Suprapubic skin (tissue), 4 donors: ENCODE results near the gene CNNM2. TPM values are rescaled to one million over a fixed set of nuclear protein-coding genes. Genes with fewer than 3 reads are reported as not detected.
A peak's percentile ranks its signal among the peaks of the same experiment; 100 is the strongest.
"Not testable (repeated sequence)": the region's sequence is repeated elsewhere in the genome, so short reads cannot be mapped to it uniquely, and the experiment has no call there.

ENCODE experiments used
- DNase-seq, 2 donors: peaks; one replicate each; pipeline ENCODE4 v3.0.0-alpha.2; 2019; ENCODE audit warnings: low spot score in 2 of 2
- H3K27ac ChIP-seq: fragments of 200-600 bp; sonication (generic); one replicate; pipeline ENCODE4 v1.5.1; 2019
- H3K27me3 ChIP-seq: fragments of 200-600 bp; sonication (generic); one replicate; pipeline ENCODE4 v1.5.1; 2019
- H3K36me3 ChIP-seq: fragments of 200-600 bp; sonication (generic); one replicate; pipeline ENCODE4 v1.5.1; 2019
- H3K4me1 ChIP-seq: fragments of 200-600 bp; sonication (generic); one replicate; pipeline ENCODE4 v1.5.1; 2019
- H3K4me3 ChIP-seq: fragments of 200-600 bp; sonication (generic); one replicate; pipeline ENCODE4 v1.5.1; 2019; ENCODE audit warnings: mild to moderate bottlenecking
- H3K9me3 ChIP-seq: fragments of 200-600 bp; sonication (generic); one replicate; pipeline ENCODE4 v1.5.1; 2019
- EP300 ChIP-seq: sonication (generic); formaldehyde crosslinking; IDR thresholded peaks from one replicate; pipeline ENCODE4 v1.6.1; 2017; ENCODE audit warnings: antibody characterized with exemption
- POLR2A ChIP-seq, 2 donors: fragments of 450-650 bp; IDR thresholded peaks; one replicate each; pipeline ENCODE4 v1.6.1; 2017; ENCODE audit warnings: antibody characterized with exemption in 2 of 2, mild to moderate bottlenecking in 2 of 2, moderate library complexity in 2 of 2
- POLR2AphosphoS5 ChIP-seq, 3 donors: sonication (generic); formaldehyde crosslinking; IDR thresholded peaks; one replicate each; pipeline ENCODE4 v1.6.1; 2017; ENCODE audit warnings: antibody characterized with exemption in 3 of 3
- WGBS: methylation state at CpG from one replicate; pipeline ENCODE4 v1.1.5; 2018; 5-methylcytosine and 5-hydroxymethylcytosine counted together
- total RNA-seq, 4 donors: library from RNA; depleted of rRNA; stranded (reverse); fragments of >200 nt; gene quantifications; one replicate each; pipeline ENCODE4 v1.1.0, GENCODE V29; 2016
- TF ChIP-seq, protein P1 (sequence below), 2 donors: fragments of 200-600 bp in 1 of 2; fragments of 450-650 bp in 1 of 2; sonication (generic) in 1 of 2; IDR thresholded peaks; one replicate each; pipeline ENCODE4 v1.5.1; 2016 to 2019; ENCODE audit warnings: antibody characterized with exemption in 2 of 2, mild to moderate bottlenecking in 1 of 2, moderate library complexity in 1 of 2

The CNNM2 gene
- total RNA-seq, 4 donors from 2014 or later, result 8.7 to 16.9 (median 12.9) TPM

DNA sequence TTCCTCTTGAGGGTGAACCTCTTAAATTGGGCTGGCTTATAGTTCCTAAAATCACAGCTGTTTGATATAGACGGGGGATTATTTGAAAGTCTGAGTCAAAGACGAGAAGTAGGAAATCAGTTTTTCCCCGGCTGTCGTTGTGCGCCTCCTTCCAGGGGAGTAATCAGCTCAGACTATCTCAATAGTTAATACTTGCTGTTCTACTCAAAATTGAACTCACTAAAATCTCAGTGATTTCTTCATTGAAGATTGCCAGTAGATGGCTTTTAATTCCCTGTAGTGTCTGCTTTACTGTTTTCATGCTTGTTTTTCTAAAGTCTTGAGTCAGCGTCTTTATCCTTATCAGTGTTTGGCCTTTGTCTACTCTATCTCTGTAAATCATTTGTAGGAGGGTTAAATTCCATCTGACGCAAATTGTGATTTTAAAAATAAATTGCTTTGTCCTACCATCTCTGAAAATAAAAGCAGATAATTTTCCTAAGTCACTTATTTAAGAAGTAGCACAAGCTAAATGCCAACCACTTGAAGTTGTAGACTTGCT is 47.3 kb downstream of the CNNM2 start:
- no peak for DNase-seq
- Histone ChIP-seq H3K4me3 (no peak overlapping the region), H3K27me3 (no peaks in the 10 kb centered on the region), H3K9me3 (no peaks in the 10 kb centered on the region), H3K27ac (no peak overlapping the region), H3K4me1 (no peaks in the 10 kb centered on the region), H3K36me3 (no peaks in the 10 kb centered on the region)
- TF ChIP-seq POLR2A (IDR thresholded peaks at IDR 0.05) (no peak), POLR2AphosphoS5 (IDR thresholded peaks at IDR 0.05) (no peak), EP300 (no peak)
- TF ChIP-seq, protein P1, sequence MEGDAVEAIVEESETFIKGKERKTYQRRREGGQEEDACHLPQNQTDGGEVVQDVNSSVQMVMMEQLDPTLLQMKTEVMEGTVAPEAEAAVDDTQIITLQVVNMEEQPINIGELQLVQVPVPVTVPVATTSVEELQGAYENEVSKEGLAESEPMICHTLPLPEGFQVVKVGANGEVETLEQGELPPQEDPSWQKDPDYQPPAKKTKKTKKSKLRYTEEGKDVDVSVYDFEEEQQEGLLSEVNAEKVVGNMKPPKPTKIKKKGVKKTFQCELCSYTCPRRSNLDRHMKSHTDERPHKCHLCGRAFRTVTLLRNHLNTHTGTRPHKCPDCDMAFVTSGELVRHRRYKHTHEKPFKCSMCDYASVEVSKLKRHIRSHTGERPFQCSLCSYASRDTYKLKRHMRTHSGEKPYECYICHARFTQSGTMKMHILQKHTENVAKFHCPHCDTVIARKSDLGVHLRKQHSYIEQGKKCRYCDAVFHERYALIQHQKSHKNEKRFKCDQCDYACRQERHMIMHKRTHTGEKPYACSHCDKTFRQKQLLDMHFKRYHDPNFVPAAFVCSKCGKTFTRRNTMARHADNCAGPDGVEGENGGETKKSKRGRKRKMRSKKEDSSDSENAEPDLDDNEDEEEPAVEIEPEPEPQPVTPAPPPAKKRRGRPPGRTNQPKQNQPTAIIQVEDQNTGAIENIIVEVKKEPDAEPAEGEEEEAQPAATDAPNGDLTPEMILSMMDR (IDR thresholded peaks at IDR 0.05), result no peak
- 86% methylated on average over 7 of the region's 7 CpGs for WGBS

DNA sequence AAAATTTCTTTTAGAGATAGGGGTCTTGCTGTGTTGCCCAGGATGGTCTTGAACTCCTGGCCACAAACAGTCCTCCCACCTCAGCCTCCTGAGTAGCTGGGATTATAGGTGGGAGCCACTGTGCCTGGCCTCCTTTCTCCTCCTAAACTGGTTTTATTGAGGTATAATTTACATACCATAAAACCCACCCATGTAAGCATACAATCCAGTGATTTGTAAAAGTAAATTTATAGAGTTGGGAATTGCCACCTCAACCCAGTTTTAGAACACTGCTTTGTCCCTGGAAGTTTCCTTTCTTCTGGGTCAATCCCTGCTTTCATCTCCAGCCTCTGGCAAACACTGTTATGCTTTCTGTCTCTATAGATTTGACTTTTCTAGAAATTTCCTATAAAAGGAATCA is 49.0 kb downstream of the CNNM2 start:
- Histone ChIP-seq H3K9me3 (no peaks in the 10 kb centered on the region), H3K27ac (no peak overlapping the region), H3K4me3 (no peak overlapping the region), H3K27me3 (no peaks in the 10 kb centered on the region), H3K4me1 (no peaks in the 10 kb centered on the region), H3K36me3 (no peaks in the 10 kb centered on the region)
- no peak for DNase-seq
- no peak for TF ChIP-seq POLR2AphosphoS5 (IDR thresholded peaks at IDR 0.05)
- TF ChIP-seq, protein P1 (IDR thresholded peaks at IDR 0.05), result no peak
- TF ChIP-seq POLR2A (IDR thresholded peaks at IDR 0.05), result no peak
- TF ChIP-seq EP300, result no peak

DNA sequence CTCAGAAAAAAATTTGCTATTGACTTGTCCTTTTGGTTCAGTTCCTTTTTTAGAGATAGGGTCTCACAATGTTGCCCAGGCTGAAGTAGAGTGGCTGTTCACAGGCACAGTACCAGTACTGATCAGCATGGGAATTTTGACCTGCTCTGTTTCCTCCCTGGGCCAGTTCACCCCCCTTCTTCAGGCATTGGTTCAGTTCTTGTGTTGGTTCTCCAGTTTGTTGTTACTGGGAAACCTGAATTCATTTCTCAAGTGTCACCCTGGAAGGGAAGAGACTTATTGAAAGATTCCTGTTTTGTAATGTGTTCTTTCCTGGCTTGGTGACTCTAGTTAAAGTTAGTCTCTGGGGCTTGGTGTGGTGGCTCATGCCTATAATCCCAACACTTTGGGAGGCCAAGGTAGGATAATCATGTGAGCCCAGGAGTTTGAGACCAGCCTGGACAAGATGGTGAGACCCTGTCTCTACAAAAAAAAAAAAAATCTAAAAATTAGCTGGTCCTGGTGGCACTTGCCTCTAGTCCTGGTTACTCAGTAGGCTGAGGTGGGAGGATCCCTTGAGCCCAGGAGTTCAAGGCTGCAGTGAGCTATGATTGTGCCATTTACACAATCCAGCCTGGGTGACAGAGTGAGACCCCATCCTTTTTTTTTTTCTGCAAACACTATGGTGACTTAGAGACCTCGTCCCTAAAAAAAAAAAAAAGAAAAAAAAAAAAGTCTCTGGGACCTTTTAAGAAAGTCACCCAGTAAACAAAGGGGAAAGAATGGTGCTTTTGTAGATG is 52.7 kb downstream of the CNNM2 start:
- no peaks in the 10 kb centered on the region for H3K9me3 ChIP-seq

DNA sequence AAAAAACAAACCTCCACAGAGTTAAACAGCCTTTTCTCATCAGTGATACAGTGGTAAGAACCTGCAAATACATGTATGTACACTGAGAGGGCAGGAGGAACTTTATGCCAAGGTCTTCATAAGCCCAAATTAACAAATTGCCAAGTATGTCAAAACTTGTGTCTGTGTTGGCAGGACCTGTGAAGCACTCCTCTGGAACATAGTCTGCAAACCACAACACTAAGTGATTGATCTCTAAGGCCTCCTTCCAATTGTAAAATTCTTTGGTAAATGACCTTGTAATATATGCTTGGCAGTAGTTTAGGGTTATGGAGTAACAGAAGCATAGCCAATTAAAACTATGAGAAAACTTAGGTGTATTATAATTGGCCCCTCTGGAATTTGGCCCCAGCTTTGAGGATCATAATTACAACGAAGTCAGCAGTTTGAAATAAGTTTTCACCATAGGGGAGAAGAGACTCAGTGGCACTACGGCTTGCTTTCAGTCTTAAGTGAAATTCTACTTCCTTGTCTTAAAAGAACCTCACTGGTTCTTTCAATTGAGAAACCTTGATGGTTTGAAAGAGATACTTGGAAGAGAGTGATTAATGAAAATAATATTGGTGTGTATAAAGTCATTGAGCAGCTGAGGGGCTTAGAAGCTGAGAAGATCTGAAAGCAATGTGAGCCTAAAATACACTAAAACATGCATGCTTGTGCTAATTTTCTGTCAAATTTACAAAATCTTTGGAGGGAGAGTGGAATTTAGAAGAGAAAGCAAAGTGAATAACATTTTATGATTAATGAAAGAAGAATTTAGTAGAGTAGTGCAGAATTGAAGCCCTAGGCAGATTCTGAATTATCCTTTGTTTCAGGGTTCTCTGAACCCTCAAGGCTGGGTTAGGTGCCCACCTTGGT is 57.6 kb downstream of the CNNM2 start:
- no peaks in the 10 kb centered on the region for H3K36me3 ChIP-seq
- no peaks in the 10 kb centered on the region for H3K9me3 ChIP-seq
- H3K27me3 ChIP-seq, result no peaks in the 10 kb centered on the region
- peak overlapping the region; percentile 4 for H3K27ac ChIP-seq
- DNase-seq, result no peak
- WGBS, result 24% methylated on average over 2 of the region's 2 CpGs
- no peak overlapping the region for H3K4me3 ChIP-seq
- peaks cover 6% of the 10 kb centered on the region for H3K4me1 ChIP-seq
- TF ChIP-seq, protein P1 (IDR thresholded peaks at IDR 0.05), result no peak
- TF ChIP-seq POLR2A (IDR thresholded peaks at IDR 0.05) (no peak), POLR2AphosphoS5 (IDR thresholded peaks at IDR 0.05) (no peak), EP300 (no peak)

More for the DNA sequence above, 52.7 kb downstream of the CNNM2 start:
- H3K4me1 ChIP-seq, result peaks cover 2% of the 10 kb centered on the region
- no peak overlapping the region for H3K27ac ChIP-seq
- DNase-seq, result no peak
- TF ChIP-seq POLR2AphosphoS5 (IDR thresholded peaks at IDR 0.05) (no peak), POLR2A (IDR thresholded peaks at IDR 0.05) (no peak), EP300 (no peak)
- TF ChIP-seq, protein P1 (IDR thresholded peaks at IDR 0.05), result no peak
- no peaks in the 10 kb centered on the region for H3K36me3 ChIP-seq
- WGBS, result 89% methylated on average over 1 of the region's 1 CpG
- H3K27me3 ChIP-seq, result no peaks in the 10 kb centered on the region
- no peak overlapping the region for H3K4me3 ChIP-seq

DNA sequence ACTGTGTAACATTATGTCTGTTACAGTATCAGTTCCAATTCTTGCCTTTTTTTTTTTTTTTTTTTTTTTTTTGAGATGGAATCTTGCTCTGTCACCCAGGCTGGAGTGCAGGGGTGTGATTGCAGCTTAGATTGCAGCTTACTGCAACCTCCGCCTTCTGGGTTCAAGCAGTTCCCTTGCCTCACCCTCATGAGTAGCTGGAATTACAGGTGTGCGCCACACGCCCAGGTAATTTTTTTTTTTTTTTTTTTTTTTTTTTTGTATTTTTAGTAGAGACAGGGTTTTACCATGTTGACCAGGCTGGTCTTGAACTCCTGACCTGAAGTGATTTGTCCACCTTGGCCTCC is 58.3 kb downstream of the CNNM2 start:
- DNase-seq, H3K36me3 ChIP-seq, H3K27ac ChIP-seq, H3K4me3 ChIP-seq, H3K27me3 ChIP-seq, H3K9me3 ChIP-seq, H3K4me1 ChIP-seq: not testable (repeated sequence)
- 41% methylated on average over 3 of the region's 3 CpGs for WGBS
